Pancreas (tissue), 10 donors: ENCODE results near the gene ZNF382. TPM values are rescaled to one million over a fixed set of nuclear protein-coding genes. Genes with fewer than 3 reads are reported as not detected.

Experiments
- ATAC-seq, 4 donors: fragments of 200-7000 bp; cut with Tn5 transposase; one replicate each; pipeline versions ENCODE4 v1.8.0 to v1.9.1; 2020; ENCODE audit warnings: mild to moderate bottlenecking in 4 of 4, moderate library complexity in 4 of 4
- DNase-seq, 6 donors: peaks; one replicate each; pipeline ENCODE4 v3.0.0-alpha.2; 2020
- FAIRE-seq: peaks from 2 replicates; lab custom pipeline; 2012; peaks lifted over from hg19 to GRCh38; lab: Jason Lieb, UNC
- H3K27ac ChIP-seq, 4 donors: fragments of 200-600 bp; sonication (generic); 1 replicate in 3 of 4; 2 replicates in 1 of 4; pipeline versions ENCODE4 v1.5.0 to v1.8.0; 2020
- H3K27me3 ChIP-seq, 4 donors: fragments of 200-600 bp; one replicate each; pipeline ENCODE4 v1.8.0; 2021
- H3K36me3 ChIP-seq, 3 donors: fragments of 200-600 bp; sonication (generic) in 1 of 3; one replicate each; pipeline versions ENCODE4 v1.5.0 to v1.8.0; 2020 to 2021
- H3K4me1 ChIP-seq, 3 donors: fragments of 200-600 bp; one replicate each; pipeline ENCODE4 v1.8.0; 2021
- H3K4me3 ChIP-seq, 4 donors: fragments of 200-600 bp; sonication (generic) in 2 of 4; one replicate each; pipeline versions ENCODE4 v1.5.0 to v1.8.0; 2020 to 2021
- H3K9me3 ChIP-seq, 4 donors: fragments of 200-600 bp; one replicate each; pipeline ENCODE4 v1.8.0; 2021
- CTCF ChIP-seq, 4 donors: fragments of 200-600 bp; sonication (generic) in 3 of 4; IDR thresholded peaks; one replicate each; pipeline versions ENCODE4 v1.5.0 to v1.8.0; 2021; ENCODE audit warnings: antibody characterized with exemption in 4 of 4
- WGBS, 2 donors: extraction: QIAGEN DNeasy Blood & Tissue Kit; methylation state at CpG; one replicate each; pipeline ENCODE4 v1.1.7; 2013; 5-methylcytosine and 5-hydroxymethylcytosine counted together
- intact Hi-C, 3 donors: fragments of 100-400 bp; cut with DNase I; formaldehyde crosslinking; loops; one replicate each; pipeline versions ENCODE4 v1.11.1 to v1.14.2; 2022
- polyA plus RNA-seq, 2 donors: library from polyadenylated mRNA; stranded (reverse); fragments of 200-250 nt; gene quantifications; one replicate each; pipeline ENCODE4 v1.2.3, GENCODE V29; 2013
- total RNA-seq, 6 donors: library from RNA; stranded (reverse); fragmentation: NEBNext Ultra II Directional in 4 of 6; extraction: Animal tissue kit (Norgen Biotek cat#: 25700) in 4 of 6; gene quantifications; one replicate each; pipeline versions ENCODE4 v1.2.1 to v1.2.4, GENCODE V29; 2021 to 2023
- donor health status: healthy with polysubstance abuse.
- donor health status: DM: no; HTN: no; CAD: no; lungs with moderate emphysema.
- donor health status: DM: no; HTN: no; CAD: no.
- donor health status: control.
- donor health status: control.
- donor health status: Bipolar disorder and iron deficiency.
- donor health status: DM: yes; HTN: yes; CAD: no.
- donor health status: DM: no; HTN: no; CAD: no.
- donor health status: DM: no; HTN: no; CAD: no.
- donor health status: DM: yes; HTN: yes; CAD: no.

ZNF382 gene
- total and polyA plus RNA-seq, 8 donors, result 1.3 to 5.4 (median 2.1) TPM

GRCh38 chr19:36604656-36605100 is 435 bp upstream of the ZNF382 start:
- FAIRE-seq (no peak), ATAC-seq (peak; percentile 76 to 94 (median 87)), DNase-seq (peak; percentile 44 to 77 (median 52))
- WGBS, 2 donors, result 1% methylated on average over 20 to 21 of the region's 21 CpGs
- no peak for TF ChIP-seq CTCF (IDR thresholded peaks at IDR 0.05)
- Histone ChIP-seq H3K27ac (peak overlapping the region; percentile 42 to 71 (median 64)), H3K36me3 (no peaks in the 10 kb centered on the region), H3K9me3 (no peaks in the 10 kb centered on the region), H3K27me3 (no peaks in the 10 kb centered on the region), H3K4me1 (no peaks in the 10 kb centered on the region), H3K4me3 (peak overlapping the region; percentile 36 to 75 (median 52))
- intact Hi-C loops, result no loop called here

- no peak for FAIRE-seq
- no peak for TF ChIP-seq CTCF (IDR thresholded peaks at IDR 0.05)
- H3K27ac ChIP-seq, result peak overlapping the region in 2 of 4 donors; percentile 42 to 69
- H3K4me3 ChIP-seq, result peak overlapping the region; percentile 36 to 75 (median 52)
- no peaks in the 10 kb centered on the region for H3K36me3 ChIP-seq
- no peaks in the 10 kb centered on the region for H3K9me3 ChIP-seq
- H3K4me1 ChIP-seq, result no peaks in the 10 kb centered on the region
- no peak for ATAC-seq
- no peak for DNase-seq
- H3K27me3 ChIP-seq, result no peaks in the 10 kb centered on the region
- WGBS, 2 donors, result 2 to 8% methylated on average over 1 of the region's 1 CpG
- intact Hi-C loops, result no loop called here
Observed at GRCh38 chr19:36605877-36606478, 865 bp downstream of the ZNF382 start.

GRCh38 chr19:36627057-36627456 is 21.9 kb downstream of the ZNF382 start:
- TF ChIP-seq CTCF (IDR thresholded peaks at IDR 0.05), result no peak
- H3K27ac ChIP-seq, result no peak overlapping the region
- no peaks in the 10 kb centered on the region for H3K27me3 ChIP-seq
- H3K4me3 ChIP-seq, result no peak overlapping the region
- intact Hi-C loops, result no loop called here
- FAIRE-seq (no peak), DNase-seq (no peak), ATAC-seq (no peak)
- H3K9me3 ChIP-seq, result peaks cover 0 to 5% (median 0%) of the 10 kb centered on the region in 4 donors
- no peaks in the 10 kb centered on the region for H3K36me3 ChIP-seq
- no peaks in the 10 kb centered on the region for H3K4me1 ChIP-seq
- 88 to 91% methylated on average over 5 of the region's 5 CpGs for WGBS, 2 donors

- FAIRE-seq (no peak), ATAC-seq (no peak)
- intact Hi-C loops, result no loop called here
Observed at GRCh38 chr19:36635342-36635741, 30.2 kb downstream of the ZNF382 start.

More at GRCh38 chr19:36635342-36635741, 30.2 kb downstream of the ZNF382 start:
- H3K27me3 ChIP-seq, result no peaks in the 10 kb centered on the region
- peaks cover 0 to 31% (median 12%) of the 10 kb centered on the region in 4 donors for H3K9me3 ChIP-seq
- 92 to 98% methylated on average over 2 of the region's 2 CpGs for WGBS, 2 donors
- no peak for DNase-seq
- H3K4me3 ChIP-seq, result no peak overlapping the region
- no peak overlapping the region for H3K27ac ChIP-seq
- no peaks in the 10 kb centered on the region for H3K4me1 ChIP-seq
- TF ChIP-seq CTCF (IDR thresholded peaks at IDR 0.05), result no peak
- peaks cover 0 to 23% (median 5%) of the 10 kb centered on the region in 3 donors for H3K36me3 ChIP-seq
